Right renal pelvis (tissue), 4 donors: ENCODE data around the gene KLHDC7A. TPM values are rescaled to one million over a fixed set of nuclear protein-coding genes. Genes with fewer than 3 reads are reported as not detected.

Experiments used
- DNase-seq, 4 donors: peaks; one replicate each; pipeline ENCODE4 v3.0.0-alpha.2; 2013; ENCODE audit warnings: low read depth in 4 of 4, low spot score in 3 of 4, missing footprints in 1 of 4
- polyA plus RNA-seq, 4 donors: library from polyadenylated mRNA; unstranded; fragments of 120-200 nt; gene quantifications; one replicate each; pipeline ENCODE4 v1.2.1, GENCODE V29; 2013; ENCODE audit not compliant: insufficient read length in 4 of 4

Gene KLHDC7A
- polyA plus RNA-seq, 4 donors = 10.5 to 14.0 (median 13.6) TPM

DNA sequence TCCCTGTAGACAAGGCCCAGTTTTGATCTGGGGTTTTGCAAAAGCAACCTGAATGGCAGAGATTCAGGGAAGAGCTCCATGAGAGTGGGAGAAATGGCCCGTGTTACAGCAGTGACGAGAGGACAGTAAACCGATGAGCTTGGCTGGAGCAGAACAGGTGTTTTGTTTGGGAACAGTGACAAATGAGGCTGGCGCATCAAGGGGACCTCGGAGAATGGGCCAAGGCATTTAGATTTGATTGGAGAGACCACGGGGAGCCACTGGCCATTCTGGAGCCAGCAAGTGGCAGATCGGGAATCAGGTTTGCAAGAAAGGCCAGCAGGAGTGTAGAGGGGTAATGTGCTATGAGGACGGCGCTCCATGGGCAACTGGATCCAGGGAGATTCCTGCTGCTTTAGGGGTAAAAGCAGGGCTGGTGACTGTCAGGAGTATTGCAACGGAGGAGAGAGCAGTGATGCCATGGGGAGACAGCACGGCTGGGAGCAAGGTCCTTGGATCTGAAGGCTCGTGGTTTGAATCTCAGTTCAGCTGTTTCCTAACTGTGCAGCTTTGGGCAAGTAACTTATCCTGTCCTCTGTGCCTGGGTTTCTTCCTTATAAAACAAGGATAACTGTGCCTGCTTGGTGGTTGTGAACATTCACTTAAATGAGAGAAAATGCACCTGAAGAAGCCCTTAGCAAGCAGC lies 9.9 kb upstream of the KLHDC7A start:
- DNase-seq = no peak

GRCh38 chr1:18473195-18473815 lies 7.4 kb upstream of the KLHDC7A start:
- DNase-seq = no peak

GRCh38 chr1:18474559-18475175 lies 6.1 kb upstream of the KLHDC7A start:
- DNase-seq = no peak

DNA sequence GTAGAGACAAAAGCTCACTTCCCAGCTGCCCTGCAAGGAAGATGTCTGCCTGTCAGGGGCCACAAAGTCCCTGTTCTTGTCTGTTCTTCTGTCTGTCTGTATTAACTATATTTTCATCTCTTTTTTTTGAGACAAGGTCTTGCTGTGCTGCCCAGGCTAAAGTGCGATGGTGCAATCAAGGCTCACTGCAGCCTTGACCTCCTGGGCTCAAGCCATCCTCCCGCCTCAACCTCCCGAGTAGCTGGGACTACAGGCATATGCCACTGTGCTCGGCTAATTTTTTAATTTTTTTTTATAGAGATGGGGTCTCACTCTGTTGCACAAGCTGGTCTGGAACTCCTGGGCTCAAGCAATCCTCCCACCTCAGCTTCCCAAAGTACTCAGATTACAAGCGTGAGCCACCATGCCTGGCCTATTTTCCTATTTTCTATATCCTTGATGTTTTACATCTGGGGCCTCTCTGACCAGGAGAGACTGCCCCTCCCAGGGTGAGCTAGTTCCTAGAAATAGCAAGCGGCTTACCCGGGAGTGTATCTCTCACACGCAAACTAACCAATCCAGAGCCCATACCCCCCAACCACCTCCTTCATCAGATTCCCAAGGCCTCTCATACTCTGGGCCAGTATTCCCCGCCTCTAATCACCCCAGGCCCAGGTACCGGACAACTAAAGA lies 5.4 kb upstream of the KLHDC7A start:
- no peak for DNase-seq

- no peak for DNase-seq
These were observed 1.3 kb upstream of the KLHDC7A start for GRCh38 chr1:18479454-18479853.

- peak; percentile 41 to 57 (median 43) for DNase-seq
These were observed 625 bp downstream of the KLHDC7A start for GRCh38 chr1:18481190-18481920.

GRCh38 chr1:18481921-18482701 lies 1.4 kb downstream of the KLHDC7A start:
- no peak for DNase-seq

- no peak for DNase-seq
These were observed 2.1 kb downstream of the KLHDC7A start for GRCh38 chr1:18482721-18483425.

GRCh38 chr1:18484276-18484675 lies 3.5 kb downstream of the KLHDC7A start:
- DNase-seq = no peak

DNA sequence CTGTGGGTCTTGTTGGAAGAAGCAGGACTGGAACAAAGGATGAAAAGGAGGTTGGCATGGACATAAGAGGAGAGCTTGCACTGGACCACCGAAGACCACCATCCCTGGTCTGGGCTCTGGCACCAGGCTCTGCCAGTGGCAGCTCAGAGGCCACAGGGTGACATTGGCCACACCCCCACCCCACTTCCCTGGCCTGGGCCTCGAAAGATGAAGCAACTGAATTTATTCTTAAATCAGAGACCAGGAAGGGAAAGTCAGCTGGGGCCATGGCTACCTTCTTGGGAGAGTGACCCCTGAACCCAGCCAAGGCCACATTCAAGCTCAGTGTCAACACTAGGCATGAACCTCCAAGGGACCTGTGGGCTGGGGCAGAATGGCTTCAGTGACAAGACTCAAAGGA lies 4.0 kb downstream of the KLHDC7A start:
- no peak for DNase-seq

DNA sequence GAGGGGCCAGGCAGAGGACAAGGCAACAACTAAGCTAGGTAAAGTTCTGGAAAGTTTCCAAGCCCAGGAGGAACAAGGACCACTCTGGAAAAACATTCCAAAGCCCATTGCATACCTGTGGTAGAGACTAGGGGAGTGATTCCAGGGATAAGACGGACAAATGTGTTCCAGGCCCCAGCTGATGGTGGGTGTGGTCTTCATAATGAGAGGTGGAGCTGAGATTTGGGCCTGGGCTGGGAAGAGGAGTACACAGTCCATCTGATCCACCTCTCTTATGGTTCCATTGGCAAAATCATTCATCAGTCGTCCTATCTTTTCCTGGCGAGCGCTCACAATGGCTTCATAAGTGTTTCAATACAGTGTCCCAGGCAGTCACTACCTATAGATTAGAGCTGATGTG lies 4.5 kb downstream of the KLHDC7A start:
- DNase-seq = no peak

- DNase-seq = no peak
These were observed 5.5 kb downstream of the KLHDC7A start for GRCh38 chr1:18486195-18486594.

DNA sequence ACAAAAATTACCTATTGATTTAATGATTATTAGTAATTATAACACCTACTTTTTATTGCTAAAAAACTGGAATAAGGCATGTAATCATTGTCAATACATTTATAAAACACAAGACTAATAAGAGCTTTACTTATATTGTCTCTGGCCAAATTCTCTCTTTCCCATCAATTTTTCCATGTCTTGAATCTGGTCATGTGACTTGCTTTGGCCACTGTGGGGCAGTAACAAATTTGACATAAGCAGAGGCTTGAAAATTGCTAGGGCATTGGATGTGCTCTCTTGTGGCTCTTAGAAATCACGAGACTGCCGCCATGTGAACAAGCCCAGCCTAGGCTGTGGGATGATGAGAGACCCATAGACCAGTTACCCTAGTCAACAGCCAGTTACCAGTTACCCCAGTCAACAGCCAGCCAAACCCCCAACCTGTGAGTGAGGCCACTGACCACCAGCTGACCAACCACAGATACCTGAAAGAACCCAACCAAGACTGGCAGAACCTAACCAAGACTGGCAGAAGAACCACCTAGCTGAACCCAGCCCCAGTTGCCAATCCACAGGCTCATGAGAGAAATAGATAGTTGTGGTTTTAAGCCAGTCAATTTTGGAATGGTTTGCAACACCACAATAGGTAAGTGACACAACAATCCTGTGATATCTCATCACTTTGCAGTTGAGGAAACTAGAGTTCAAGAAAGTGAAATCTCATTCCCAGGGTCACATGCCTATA lies 8.8 kb downstream of the KLHDC7A start:
- DNase-seq = no peak

GRCh38 chr1:18491168-18491567 lies 10.4 kb downstream of the KLHDC7A start:
- no peak for DNase-seq

- no peak for DNase-seq
These were observed 13.6 kb downstream of the KLHDC7A start for GRCh38 chr1:18494304-18494703.

- no peak for DNase-seq
These were observed 14.9 kb downstream of the KLHDC7A start for GRCh38 chr1:18495635-18496034.

GRCh38 chr1:18496056-18496455 lies 15.3 kb downstream of the KLHDC7A start:
- no peak for DNase-seq

GRCh38 chr1:18496497-18497235 lies 15.9 kb downstream of the KLHDC7A start:
- DNase-seq = no peak
